ENCODE measurements around the gene CACNA2D4. TPM values are rescaled to one million over a fixed set of nuclear protein-coding genes. Genes with fewer than 3 reads are reported as not detected.

Gene CACNA2D4, protein sequence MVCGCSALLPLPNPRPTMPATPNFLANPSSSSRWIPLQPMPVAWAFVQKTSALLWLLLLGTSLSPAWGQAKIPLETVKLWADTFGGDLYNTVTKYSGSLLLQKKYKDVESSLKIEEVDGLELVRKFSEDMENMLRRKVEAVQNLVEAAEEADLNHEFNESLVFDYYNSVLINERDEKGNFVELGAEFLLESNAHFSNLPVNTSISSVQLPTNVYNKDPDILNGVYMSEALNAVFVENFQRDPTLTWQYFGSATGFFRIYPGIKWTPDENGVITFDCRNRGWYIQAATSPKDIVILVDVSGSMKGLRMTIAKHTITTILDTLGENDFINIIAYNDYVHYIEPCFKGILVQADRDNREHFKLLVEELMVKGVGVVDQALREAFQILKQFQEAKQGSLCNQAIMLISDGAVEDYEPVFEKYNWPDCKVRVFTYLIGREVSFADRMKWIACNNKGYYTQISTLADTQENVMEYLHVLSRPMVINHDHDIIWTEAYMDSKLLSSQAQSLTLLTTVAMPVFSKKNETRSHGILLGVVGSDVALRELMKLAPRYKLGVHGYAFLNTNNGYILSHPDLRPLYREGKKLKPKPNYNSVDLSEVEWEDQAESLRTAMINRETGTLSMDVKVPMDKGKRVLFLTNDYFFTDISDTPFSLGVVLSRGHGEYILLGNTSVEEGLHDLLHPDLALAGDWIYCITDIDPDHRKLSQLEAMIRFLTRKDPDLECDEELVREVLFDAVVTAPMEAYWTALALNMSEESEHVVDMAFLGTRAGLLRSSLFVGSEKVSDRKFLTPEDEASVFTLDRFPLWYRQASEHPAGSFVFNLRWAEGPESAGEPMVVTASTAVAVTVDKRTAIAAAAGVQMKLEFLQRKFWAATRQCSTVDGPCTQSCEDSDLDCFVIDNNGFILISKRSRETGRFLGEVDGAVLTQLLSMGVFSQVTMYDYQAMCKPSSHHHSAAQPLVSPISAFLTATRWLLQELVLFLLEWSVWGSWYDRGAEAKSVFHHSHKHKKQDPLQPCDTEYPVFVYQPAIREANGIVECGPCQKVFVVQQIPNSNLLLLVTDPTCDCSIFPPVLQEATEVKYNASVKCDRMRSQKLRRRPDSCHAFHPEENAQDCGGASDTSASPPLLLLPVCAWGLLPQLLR
- total RNA-seq (2021; ENCODE audit: unreplicated experiment) (1.7 TPM), Bru-seq, nascent RNA (percentile 13 among the genes with signal in this experiment), BruChase-seq, experiment 1, labeled RNA remaining after a 6-hour chase (percentile 14 among the genes with signal in this experiment), BruChase-seq, experiment 2, labeled RNA remaining after a 2-hour chase (percentile 11 among the genes with signal in this experiment)
- 1.1 TPM in 2 replicates for polyA plus RNA-seq (2012)
- long read RNA-seq = 0 reads

DNA sequence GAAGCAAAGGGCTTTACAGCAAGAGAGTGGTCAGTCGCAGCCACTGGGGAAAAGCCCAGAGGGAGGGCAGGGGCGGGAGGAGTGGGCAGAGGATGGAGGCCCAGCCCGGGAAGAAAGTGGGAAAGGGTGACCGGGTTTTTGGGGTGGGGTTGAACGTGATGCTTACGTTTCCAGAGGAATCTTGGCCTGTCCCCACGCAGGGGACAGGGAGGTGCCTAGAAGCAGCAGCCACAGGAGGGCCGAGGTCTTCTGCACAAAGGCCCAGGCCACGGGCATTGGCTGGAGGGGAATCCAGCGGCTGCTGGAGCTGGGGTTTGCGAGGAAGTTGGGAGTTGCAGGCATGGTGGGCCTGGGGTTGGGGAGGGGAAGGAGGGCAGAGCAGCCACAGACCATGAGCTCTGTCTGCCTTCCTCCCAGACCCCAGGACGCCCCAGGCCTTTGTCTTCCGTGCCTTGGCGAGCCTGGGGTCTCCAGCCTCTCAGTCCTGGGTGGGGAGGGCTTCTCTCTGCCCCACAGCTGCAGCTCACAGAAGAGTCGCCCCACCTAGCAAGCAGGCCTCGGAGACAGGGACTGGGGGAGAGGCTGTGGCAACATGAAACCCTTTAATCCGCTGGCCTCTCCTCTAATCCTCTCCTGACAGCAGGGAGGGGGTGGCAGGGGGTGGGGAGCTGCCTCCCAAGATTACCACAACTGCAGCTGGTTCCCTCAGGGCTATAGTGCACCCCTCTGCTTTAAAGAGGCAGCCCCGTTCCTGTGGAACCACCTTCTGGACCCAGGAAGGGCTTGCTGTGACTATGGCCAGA is at the start of gene CACNA2D4:
CACNA2D4 (minus strand) TSS at position 572 of the 803 bp plus-strand sequence; CDS start at position 393, 179 bp downstream.
- H3K4me1 ChIP-seq (ENCODE audit: control insufficient read depth in 1 of 2, insufficient read depth in 2 of 2, low read length in 2 of 2) = no peaks in the 10 kb centered on the region
- H3K27ac ChIP-seq (ENCODE audit: low read depth, low read length) = no peak within 1 kb of the TSS
- no peaks in the 10 kb centered on the region for H3K79me2 ChIP-seq (ENCODE audit: insufficient read depth, low read length)
- DNase-seq (ENCODE audit: low read depth, low spot score) (no peak), ATAC-seq (no peak)
- no peaks in the 10 kb centered on the region for H3K9me3 ChIP-seq (ENCODE audit: control insufficient read depth in 1 of 2, insufficient read depth in 1 of 2, low read depth in 1 of 2, low read length in 2 of 2)
- no peak within 1 kb of the TSS for H3K9ac ChIP-seq (ENCODE audit: low read length)
- no peak within 1 kb of the TSS for H2AFZ ChIP-seq (ENCODE audit: low read depth, low read length, poor library complexity, severe bottlenecking)
- no peak within 1 kb of the TSS for H3K4me3 ChIP-seq (replicated peaks in 1 of 2; ENCODE audit: low read depth in 1 of 2, low read length in 2 of 2)
- no peaks in the 10 kb centered on the region for H3K36me3 ChIP-seq (ENCODE audit: control insufficient read depth in 1 of 2, insufficient read depth in 2 of 2, low read length in 2 of 2)
- BruUV-seq (replicated peaks) = no TSS peak
- ChIA-PET RAD21 (ENCODE audit: low non-redundant PET in 1 of 2, low total read pairs in 2 of 2, uncharacterized antibody in 2 of 2, unreplicated experiment in 2 of 2) (no interaction called here), POLR2A (no interaction called here), CTCF (no interaction called here)
- no peaks in the 10 kb centered on the region for H4K20me1 ChIP-seq (ENCODE audit: insufficient read depth)
- intact Hi-C loops (cut with micrococcal nuclease) = no loop called here
- H3K9me2 ChIP-seq (ENCODE audit: insufficient read depth) = no peaks in the 10 kb centered on the region
- H3K4me2 ChIP-seq (ENCODE audit: low read length) = no peak within 1 kb of the TSS
- TF ChIP-seq FOSL1 (IDR thresholded peaks at IDR 0.05; ENCODE audit: low read depth) (no peak), SP1 (IDR thresholded peaks at IDR 0.05; ENCODE audit: low read depth) (no peak)
- no peaks in the 10 kb centered on the region for H3K27me3 ChIP-seq (ENCODE audit: insufficient read depth, low read length)
